GM08714 (cell line): ENCODE data around the gene GLYATL1.

Experiments
- H3K4me3 ChIP-seq: fragments of 200-500 bp; sonication (Bioruptor generic); 2 replicates; pipeline ENCODE4 v1.5.1; 2014; ENCODE audit warnings: mild to moderate bottlenecking, low read length, inconsistent platforms
- ZNF274 ChIP-seq: IDR thresholded peaks from 2 replicates; pipeline ENCODE4 v1.6.1; 2012; ENCODE audit warnings: mild to moderate bottlenecking, low read depth, low read length

Gene GLYATL1

GRCh38 chr11:58938398-58938797 lies 890 bp upstream of the GLYATL1 start:
- H3K4me3 ChIP-seq: no peak overlapping the region
- TF ChIP-seq ZNF274: no peak

GRCh38 chr11:58940028-58940427 lies 740 bp downstream of the GLYATL1 start:
- H3K4me3 ChIP-seq: no peak overlapping the region
- TF ChIP-seq ZNF274: no peak

- TF ChIP-seq ZNF274: no peak
These were observed 2.5 kb downstream of the GLYATL1 start for GRCh38 chr11:58941838-58942237.

GRCh38 chr11:58945663-58946062 lies 6.4 kb downstream of the GLYATL1 start:
- no peak overlapping the region for H3K4me3 ChIP-seq
- no peak for TF ChIP-seq ZNF274

More at GRCh38 chr11:58941838-58942237, 2.5 kb downstream of the GLYATL1 start:
- H3K4me3 ChIP-seq: no peak overlapping the region

GRCh38 chr11:58949184-58949583 lies 9.9 kb downstream of the GLYATL1 start:
- no peak for TF ChIP-seq ZNF274
- H3K4me3 ChIP-seq: no peak overlapping the region

- TF ChIP-seq ZNF274: no peak
- no peak overlapping the region for H3K4me3 ChIP-seq
These were observed 18.6 kb downstream of the GLYATL1 start for GRCh38 chr11:58957922-58958321.

GRCh38 chr11:58958500-58958899 lies 19.2 kb downstream of the GLYATL1 start:
- no peak overlapping the region for H3K4me3 ChIP-seq
- TF ChIP-seq ZNF274: no peak

GRCh38 chr11:58963551-58964104 lies 24.3 kb downstream of the GLYATL1 start:
- no peak overlapping the region for H3K4me3 ChIP-seq
- no peak for TF ChIP-seq ZNF274

GRCh38 chr11:58965246-58965985 lies 26.1 kb downstream of the GLYATL1 start:
- no peak for TF ChIP-seq ZNF274
- no peak overlapping the region for H3K4me3 ChIP-seq

- TF ChIP-seq ZNF274: no peak
- no peak overlapping the region for H3K4me3 ChIP-seq
These were observed 29.0 kb downstream of the GLYATL1 start for GRCh38 chr11:58968251-58968711.

GRCh38 chr11:58977470-58977869 lies 38.2 kb downstream of the GLYATL1 start:
- no peak overlapping the region for H3K4me3 ChIP-seq
- no peak for TF ChIP-seq ZNF274

- no peak for TF ChIP-seq ZNF274
- no peak overlapping the region for H3K4me3 ChIP-seq
These were observed 39.9 kb downstream of the GLYATL1 start for GRCh38 chr11:58979222-58979621.

GRCh38 chr11:58980159-58980843 lies 41.0 kb downstream of the GLYATL1 start:
- no peak for TF ChIP-seq ZNF274
- no peak overlapping the region for H3K4me3 ChIP-seq

GRCh38 chr11:58992489-58992888 lies 53.2 kb downstream of the GLYATL1 start:
- no peak for TF ChIP-seq ZNF274
- no peak overlapping the region for H3K4me3 ChIP-seq

GRCh38 chr11:58994171-58994570 lies 54.9 kb downstream of the GLYATL1 start:
- H3K4me3 ChIP-seq: no peak overlapping the region
- TF ChIP-seq ZNF274: no peak
